Epithelial cell of esophagus (primary cell): ENCODE results near the gene FSCN2.

Experiments
- DNase-seq: peaks from one replicate; pipeline ENCODE4 v3.0.0; 2010; ENCODE audit warnings: low read depth
- H3K4me3 ChIP-seq: 2 replicates; pipeline ENCODE4 v1.5.1; 2011; ENCODE audit warnings: mild to moderate bottlenecking, low read length, control low read depth
- CTCF ChIP-seq: IDR thresholded peaks from 2 replicates; pipeline ENCODE4 v1.5.1; 2011; ENCODE audit warnings: low read depth, mild to moderate bottlenecking, low read length, control low read depth, inconsistent platforms; ENCODE audit not compliant: insufficient read depth; ENCODE audit errors: missing control alignments

Gene FSCN2

GRCh38 chr17:81535480-81536298 lies 7.5 kb downstream of the FSCN2 start:
- no peak for TF ChIP-seq CTCF
- H3K4me3 ChIP-seq, result no peak overlapping the region
- DNase-seq, result no peak

GRCh38 chr17:81536299-81537290 lies 8.4 kb downstream of the FSCN2 start:
- no peak for TF ChIP-seq CTCF
- no peak overlapping the region for H3K4me3 ChIP-seq
- DNase-seq, result peak; percentile 36

- TF ChIP-seq CTCF, result peak; percentile 60
- H3K4me3 ChIP-seq, result no peak overlapping the region
- DNase-seq, result no peak
These were observed 9.2 kb downstream of the FSCN2 start for GRCh38 chr17:81537343-81537855.

- no peak overlapping the region for H3K4me3 ChIP-seq
These were observed 9.8 kb downstream of the FSCN2 start for GRCh38 chr17:81537856-81538555.

GRCh38 chr17:81538651-81539570 lies 10.7 kb downstream of the FSCN2 start:
- no peak for DNase-seq
- TF ChIP-seq CTCF, result no peak
- no peak overlapping the region for H3K4me3 ChIP-seq

More at GRCh38 chr17:81537856-81538555, 9.8 kb downstream of the FSCN2 start:
- no peak for DNase-seq
- TF ChIP-seq CTCF, result no peak
